ENCODE data around the gene ATP5PO. TPM values are rescaled to one million over a fixed set of nuclear protein-coding genes. Genes with fewer than 3 reads are reported as not detected.
"Not testable (repeated sequence)": the region's sequence is repeated elsewhere in the genome, so short reads cannot be mapped to it uniquely, and the experiment has no call there.

ATP5PO gene
- total RNA-seq, 1 donor from 2014 or later, result 172 TPM

DNA sequence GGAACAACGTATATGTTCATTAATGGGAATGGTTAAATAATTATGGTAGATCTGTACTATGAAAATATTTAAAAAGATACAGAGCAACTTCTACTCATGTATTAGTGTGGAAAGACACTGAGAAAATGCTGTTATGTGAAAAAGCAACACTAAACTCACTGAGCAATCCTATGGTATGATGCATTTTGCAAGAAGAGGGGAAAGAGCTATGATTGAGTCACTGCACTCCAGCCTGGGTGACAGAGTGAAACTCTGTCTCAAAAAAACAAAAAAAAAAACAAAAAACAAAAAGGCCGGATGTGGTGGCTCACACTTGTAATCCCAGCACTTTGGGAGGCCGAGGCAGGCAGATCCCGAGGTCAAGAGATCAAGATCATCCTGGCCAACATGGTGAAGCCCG lies 44.4 kb downstream of the ATP5PO start:
- no peak for DNase-seq (ENCODE audit: low read depth in 2 of 2)

DNA sequence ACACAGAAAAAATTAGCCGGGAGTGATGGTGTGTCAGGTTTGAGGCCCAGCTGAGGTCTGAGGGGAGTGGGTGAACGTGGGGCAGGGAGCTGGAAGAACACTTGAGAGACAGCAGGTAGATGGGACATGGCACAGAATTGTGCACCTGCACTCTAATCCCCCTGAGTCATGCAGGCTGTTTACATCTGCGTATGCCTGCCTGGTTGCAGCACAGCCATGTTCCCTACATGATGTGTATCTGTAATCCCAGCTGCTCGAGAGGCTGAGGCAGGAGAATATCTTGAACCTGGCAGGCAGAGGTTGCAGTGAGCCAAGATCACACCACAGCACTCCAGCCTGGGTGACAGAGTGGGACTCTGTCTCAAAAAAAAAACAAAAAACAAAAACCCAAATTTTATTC lies 44.8 kb downstream of the ATP5PO start:
- DNase-seq (ENCODE audit: low read depth in 2 of 2), result no peak

DNA sequence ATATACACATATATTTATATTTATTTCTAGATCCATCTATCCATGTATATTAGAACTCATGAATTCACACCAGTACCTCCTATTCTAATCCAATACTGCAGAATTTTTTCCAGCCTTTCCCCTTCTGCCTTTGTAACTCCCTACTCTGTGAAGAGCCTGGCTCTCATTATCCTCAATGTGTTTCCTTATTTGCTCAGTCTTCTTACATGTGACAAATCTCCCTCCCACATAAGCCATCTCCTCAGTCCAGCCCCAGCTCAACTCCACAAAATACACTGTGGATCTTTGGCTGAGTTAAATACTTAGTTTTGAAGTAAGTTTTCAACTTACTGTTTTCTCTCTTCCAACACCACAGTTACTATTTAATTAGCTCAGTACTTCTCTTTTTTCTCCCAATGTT lies 45.7 kb downstream of the ATP5PO start:
- DNase-seq (ENCODE audit: low read depth in 2 of 2), result no peak

DNA sequence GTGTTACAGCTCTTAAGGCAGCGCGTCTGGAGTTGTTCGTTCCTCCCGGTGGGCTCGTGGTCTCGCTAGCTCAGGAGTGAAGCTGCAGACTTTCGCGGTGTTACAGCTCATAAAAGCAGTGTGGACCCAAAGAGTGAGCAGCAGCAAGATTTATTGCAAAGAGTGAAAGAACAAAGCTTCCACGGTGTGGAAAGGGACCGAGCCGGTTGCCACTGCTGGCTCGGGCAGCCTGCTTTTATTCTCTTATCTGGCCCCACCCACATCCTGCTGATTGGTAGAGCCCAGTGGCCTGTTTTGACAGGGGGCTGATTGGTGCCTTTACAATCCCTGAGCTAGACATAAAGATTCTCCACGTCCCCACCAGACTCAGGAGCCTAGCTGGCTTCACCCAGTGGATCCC lies 47.7 kb downstream of the ATP5PO start:
- not testable (repeated sequence) for DNase-seq (ENCODE audit: low read depth in 2 of 2)

DNA sequence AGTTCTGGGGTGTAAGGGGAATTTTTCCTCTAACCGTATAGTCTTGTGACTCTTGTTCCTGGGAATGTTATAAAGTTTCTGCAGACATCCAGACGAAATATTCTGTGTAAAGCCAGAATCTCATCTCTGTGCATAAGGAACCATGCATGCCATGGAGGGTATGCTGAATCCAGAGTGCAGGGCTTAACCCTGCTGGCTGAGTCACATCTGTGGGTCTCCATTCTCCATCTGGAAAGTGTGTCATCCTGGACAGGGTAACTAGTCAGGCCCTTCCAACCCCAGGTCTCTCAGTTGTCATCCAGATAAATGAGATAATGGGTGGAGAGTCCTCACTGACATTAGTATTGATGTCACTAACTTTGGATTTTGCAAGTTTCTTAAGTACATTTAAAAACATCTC lies 48.8 kb downstream of the ATP5PO start:
- no peak for DNase-seq (ENCODE audit: low read depth in 2 of 2)

DNA sequence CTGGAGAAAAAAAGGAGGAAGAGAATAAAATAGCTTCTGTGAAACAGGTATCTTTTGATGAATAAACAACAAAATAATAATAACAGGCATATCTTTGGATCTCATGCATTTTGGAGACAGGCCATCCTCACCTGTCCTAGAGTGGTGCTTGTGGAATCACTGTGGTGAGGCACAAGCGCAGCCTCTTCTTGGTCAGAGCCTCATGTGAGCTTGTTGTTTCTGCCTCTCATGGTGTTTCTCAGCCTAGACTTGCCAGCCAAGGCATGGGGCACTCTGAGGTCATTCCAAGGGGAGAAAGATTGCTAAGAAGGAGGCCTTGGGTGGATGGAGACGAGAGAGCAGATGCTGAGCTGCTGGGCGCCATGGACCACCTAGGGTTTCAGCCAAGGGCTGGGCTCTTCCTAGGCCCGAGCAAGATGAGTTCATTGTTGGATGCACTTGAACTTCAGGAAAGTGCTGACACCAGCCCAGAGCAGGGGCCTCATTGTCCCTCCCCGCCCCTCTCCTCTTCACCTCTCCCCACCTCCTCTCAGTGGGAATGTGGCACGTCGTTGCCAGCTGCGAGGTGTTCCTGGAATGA lies 49.5 kb downstream of the ATP5PO start:
- no peak for DNase-seq (ENCODE audit: low read depth in 2 of 2)

DNA sequence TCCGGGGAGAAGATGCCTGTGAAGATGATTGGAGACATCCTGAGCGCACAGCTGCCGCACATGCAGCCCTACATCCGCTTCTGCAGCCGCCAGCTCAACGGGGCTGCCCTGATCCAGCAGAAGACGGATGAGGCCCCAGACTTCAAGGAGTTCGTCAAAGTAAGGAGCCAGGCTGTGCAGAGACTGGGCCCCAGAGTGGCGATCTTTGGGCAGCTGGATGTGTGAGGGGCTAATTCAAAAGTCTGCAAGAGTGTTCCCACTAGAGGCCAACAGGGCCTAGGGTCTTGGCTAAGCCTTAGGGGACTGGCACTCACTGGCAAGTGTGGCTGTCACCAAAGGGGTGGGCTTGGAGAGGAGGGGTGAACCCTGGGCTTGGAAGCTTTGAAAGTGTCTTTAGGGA lies 50.4 kb downstream of the ATP5PO start:
- DNase-seq (ENCODE audit: low read depth in 2 of 2), result no peak

DNA sequence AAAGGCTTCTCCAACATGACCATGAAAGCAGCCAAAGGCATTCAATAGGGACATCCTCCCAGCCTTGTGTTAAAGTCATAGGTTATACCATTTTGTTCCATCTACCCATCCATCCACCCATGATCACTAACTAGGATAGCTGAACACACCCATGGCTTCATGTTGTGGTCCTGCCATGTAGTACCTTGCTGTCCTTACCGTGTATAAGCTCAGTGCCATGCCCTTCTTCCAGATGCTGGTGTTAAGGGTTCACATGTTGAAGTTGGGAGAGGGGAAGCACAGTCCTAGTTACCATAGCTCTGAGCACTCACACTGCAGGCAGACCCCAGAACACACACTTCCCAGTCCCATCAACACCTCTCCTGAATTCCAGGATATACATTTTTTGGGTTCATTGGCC lies 51.5 kb downstream of the ATP5PO start:
- DNase-seq (ENCODE audit: low read depth in 2 of 2), result no peak

DNA sequence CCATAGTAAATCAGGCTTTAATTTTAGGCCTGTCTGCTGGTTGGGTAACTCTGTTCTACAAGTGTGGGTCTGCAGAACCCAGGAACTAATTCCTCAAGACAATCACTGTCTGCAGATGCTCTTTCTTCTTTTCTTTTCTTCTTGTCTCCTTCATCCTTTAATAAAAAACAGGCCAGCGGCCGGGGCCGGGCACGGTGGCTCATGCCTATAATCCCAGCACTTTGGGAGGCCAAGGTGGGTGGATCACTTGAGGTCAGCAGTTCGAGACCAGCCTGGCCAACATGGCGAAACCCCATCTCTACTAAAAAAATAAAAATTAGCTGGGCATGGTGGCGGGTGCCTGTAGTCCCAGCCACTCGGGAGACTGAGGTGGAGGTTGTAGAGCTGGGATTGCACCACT lies 52.4 kb downstream of the ATP5PO start:
- DNase-seq (ENCODE audit: low read depth in 2 of 2), result not testable (repeated sequence)

DNA sequence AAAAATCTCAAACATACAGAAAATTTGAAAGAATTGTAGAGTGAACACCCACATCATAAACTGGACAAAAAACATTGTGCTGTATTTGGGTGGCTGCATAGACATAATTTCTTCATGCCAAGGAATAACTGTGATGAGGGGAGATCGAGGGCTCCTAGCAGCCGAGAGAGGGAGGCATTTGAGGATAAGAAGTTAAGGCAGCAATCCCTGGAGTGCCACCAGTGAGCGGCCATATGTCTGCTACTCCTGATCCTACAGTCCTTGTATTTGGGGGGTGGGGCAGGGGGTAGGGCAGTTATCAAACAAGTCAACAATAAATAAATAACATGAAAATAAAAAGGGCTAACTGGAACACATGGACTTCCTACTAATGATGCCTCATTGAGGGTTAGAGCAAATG lies 54.5 kb downstream of the ATP5PO start:
- no peak for DNase-seq (ENCODE audit: low read depth in 2 of 2)

DNA sequence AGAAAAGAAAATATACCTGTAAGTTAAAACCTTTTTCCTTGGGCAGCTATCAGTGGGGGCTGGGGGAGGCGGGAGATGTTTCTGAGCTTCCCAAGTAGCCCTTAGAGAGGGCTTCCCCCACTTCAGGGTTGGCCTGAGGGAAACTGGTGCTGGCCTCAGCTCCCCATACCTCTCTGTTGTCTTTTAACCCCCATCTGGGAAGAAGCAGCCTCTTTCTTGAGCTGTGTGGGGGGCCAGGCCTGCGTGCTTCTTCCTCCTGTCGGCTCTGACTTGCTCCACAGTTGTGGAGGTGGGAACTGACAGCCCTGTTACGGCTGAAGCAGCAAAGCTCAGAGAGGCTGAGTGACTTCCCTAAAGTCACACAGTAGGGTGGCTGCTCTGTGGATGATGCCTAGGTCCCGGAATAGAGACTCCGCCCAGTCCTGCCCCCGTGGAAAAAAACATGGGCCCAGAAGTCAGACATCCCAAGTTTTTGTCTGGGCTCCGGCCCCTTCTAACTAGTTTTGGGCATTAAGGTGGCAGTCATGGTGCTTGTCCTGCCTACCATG lies 55.2 kb downstream of the ATP5PO start:
- DNase-seq (ENCODE audit: low read depth in 2 of 2), result no peak

DNA sequence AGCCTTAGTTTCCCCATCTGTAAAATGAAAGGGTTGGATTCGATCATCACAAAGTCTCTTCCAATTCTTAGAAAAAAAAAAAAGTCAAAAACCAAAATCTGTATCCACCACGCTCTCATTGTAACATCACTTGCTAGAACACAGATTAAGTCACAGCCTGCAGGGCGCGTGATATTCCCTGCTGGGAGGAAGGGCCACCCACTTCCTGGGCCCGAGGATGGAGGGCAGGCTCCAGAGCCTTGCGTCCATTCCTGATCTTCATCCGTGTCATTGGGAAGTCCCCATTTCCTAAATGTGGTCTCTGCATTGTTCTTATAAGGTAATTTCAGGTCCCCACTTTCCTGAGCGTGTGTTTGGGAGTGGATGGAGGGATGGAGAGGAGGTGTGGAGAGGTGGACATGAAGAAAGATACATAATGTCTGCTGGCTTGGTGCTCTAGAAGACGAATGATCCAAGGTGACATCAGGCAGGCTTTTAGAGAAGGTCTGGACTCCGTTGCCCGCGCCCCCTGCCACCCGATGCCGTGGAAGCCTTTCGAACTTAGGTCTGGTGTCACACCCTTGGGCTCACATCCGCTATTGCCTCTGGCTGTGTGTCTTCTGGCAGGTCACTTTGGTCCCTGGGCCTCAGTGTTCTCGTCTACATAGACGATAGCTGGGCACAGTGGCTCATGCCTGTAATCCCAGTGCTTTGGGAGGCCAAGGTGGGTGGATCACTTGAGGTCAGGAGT lies 56.1 kb downstream of the ATP5PO start:
- DNase-seq (ENCODE audit: low read depth in 2 of 2), result no peak

DNA sequence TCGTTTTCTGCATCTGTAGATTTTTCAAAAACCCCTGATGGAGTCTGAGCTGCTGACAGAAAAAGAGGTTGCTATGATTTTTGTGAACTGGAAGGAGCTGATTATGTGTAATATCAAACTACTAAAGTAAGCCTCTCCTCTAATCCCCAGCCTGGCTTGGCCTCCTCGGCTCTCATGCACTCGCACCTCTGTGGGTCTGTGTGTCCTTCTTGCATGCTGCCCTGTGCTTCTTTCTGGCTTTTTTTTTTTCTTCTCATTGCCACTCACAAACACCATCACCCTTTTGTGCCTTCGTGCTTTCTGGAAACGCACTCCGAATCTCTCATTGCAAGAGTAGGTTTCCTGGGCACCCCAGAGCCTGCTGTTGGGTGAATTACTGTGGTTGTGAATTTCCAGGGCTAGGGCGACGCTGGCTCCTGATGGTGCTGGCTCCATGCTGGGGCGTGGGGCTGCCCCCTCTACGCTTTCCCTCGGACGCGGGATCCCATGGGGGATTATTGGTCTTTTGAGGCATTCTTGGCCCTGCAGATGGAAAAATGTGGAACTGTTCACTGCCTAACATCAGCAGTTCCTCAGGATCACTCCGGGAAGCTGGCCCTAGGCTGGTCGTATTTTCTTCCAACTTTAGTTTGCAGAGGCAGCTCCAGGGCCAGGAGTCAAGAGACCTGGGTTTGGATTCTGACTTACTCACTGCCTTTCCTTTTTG lies 56.8 kb downstream of the ATP5PO start:
- DNase-seq (ENCODE audit: low read depth in 2 of 2), result no peak

DNA sequence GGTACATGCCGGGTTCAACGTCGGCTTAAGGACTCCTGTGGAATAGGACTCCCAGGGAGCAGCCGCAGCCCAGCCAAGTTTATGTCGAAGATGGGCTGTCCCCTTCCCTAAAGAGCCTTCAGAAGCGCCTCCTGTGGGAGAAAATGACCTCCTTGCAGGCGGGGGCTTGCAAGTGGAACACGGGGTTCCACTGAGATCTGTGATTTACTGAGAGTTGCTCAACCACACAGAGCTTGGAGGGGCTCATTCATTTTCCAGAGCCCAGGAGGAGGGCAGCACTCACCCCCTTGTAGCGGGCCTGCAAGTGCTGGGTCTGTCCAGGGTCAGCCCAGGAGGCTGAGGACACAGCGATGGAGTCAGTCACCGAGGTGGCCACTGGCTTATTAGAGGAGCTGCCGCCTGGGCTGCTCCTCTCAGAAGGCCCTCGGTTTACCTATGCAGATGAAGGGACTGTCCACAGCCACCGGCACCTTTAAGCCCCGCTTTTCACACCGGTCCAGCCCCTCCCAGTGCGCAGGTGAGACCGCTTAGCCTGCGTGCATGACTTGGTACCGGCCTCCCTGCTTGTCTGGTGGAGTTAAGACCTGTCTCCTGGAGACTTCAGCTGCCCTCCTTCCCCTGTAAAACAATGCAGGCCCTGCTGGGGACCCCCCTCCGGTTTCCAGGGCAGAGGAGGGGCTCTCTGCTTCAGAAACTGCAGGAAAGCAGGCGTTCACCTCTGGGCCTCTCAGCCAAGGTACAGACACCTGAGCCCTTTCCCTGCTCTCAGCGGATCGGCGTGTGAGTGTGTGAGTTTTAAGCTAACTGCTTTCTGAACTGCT lies 57.5 kb downstream of the ATP5PO start:
- no peak for DNase-seq (ENCODE audit: low read depth in 2 of 2)

DNA sequence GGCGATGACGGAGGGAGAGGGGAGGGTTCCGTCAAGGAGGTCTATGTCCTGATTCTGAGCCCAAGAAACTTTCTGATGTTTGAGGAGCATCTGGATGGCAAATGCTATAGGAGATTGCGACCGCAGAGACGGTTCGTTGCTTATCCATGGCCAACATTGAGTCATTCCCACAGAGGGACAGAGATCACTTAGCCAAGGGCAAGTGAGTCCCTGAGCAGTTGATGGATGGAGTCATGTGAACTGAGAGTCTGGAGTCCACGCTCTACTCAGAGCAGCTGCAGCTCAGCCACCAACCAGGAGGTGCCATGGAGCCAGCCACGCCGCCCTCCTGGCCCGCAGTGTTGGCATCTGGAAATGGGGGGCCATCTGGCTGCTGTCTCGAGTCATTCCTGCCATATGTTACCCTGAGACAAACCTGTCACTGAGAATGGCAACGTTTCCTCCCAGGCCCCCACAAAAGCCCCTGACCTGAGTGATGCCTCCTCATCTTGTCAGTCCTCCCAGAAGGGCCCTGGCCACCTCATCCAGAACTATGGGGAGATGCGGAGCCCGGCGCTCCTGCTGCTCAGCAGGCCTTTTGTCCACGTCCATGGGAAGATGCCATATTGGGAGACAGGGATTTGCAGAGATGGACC lies 58.6 kb downstream of the ATP5PO start:
- no peak for DNase-seq (ENCODE audit: low read depth in 2 of 2)

DNA sequence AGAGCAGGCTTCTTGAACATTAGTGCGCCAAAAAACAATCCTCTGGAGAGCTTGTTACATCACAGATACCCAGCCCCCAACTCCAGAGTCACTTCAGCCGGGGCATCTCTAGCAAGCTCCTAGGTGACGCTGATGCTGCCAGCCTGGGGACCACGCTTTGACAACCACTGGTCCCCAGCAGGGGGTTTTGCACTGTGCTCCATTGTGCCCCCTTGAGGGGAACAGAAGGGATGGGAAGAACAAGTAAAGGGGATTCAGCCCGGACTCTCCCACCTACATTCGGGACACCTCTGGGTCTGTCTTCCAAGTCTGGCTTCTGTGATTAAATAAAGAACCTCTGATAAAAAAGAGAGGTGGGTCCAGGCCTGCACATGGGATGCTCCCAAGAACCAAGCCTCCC lies 60.4 kb downstream of the ATP5PO start:
- DNase-seq (ENCODE audit: low read depth in 2 of 2), result no peak

DNA sequence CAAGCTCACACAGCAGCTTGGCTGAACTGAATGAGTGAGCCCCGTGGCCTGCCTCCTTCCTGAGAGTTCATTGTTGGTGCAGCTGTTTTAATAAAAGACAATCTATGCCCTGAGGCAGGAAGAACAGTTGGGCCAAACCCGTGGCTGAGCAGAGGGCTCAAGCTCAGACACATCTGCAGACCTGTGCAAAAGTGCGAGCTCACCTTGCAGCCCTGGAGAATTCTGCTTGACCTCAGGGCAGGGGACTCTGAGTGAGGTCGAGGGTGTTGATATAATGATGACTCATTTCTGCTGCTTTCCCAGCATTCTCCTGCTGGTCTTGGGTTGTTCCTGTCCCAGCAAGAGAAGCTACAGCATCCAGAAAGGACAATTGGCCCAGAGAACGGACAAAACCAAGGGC lies 61.0 kb downstream of the ATP5PO start:
- peak; percentile 16 to 24 for DNase-seq (ENCODE audit: low read depth in 2 of 2)

All from lung microvascular endothelial cell (primary cell).